LNCaP clone FGC (cell line): ENCODE measurements around the gene ZNF281.

Experiments
- DNase-seq: peaks from one replicate; pipeline ENCODE4 v3.0.0-alpha.2; 2011; ENCODE audit warnings: low read depth
- H3K4me3 ChIP-seq: 2 replicates; pipeline ENCODE4 v1.5.1; 2011; ENCODE audit warnings: mild to moderate bottlenecking, low read depth, low read length, control low read depth
- CTCF ChIP-seq: IDR thresholded peaks from 2 replicates; pipeline ENCODE4 v1.5.1; 2012; ENCODE audit warnings: mild to moderate bottlenecking; ENCODE audit not compliant: control insufficient read depth, insufficient read depth; ENCODE audit errors: extremely low read depth

The ZNF281 gene

GRCh38 chr1:200452850-200453552 lies 43.2 kb upstream of the ZNF281 start:
- DNase-seq = no peak
- H3K4me3 ChIP-seq = no peak overlapping the region
- no peak for TF ChIP-seq CTCF

GRCh38 chr1:200448034-200448762 lies 38.4 kb upstream of the ZNF281 start:
- H3K4me3 ChIP-seq = no peak overlapping the region
- TF ChIP-seq CTCF = no peak
- DNase-seq = no peak

- no peak for DNase-seq
- H3K4me3 ChIP-seq = no peak overlapping the region
- no peak for TF ChIP-seq CTCF
Observed at GRCh38 chr1:200445213-200445612, 35.4 kb upstream of the ZNF281 start.

- no peak overlapping the region for H3K4me3 ChIP-seq
- no peak for DNase-seq
- TF ChIP-seq CTCF = no peak
Observed at GRCh38 chr1:200444478-200444877, 34.6 kb upstream of the ZNF281 start.

- no peak for TF ChIP-seq CTCF
Observed at GRCh38 chr1:200443860-200444259, 34.0 kb upstream of the ZNF281 start.

GRCh38 chr1:200442537-200443156 lies 32.8 kb upstream of the ZNF281 start:
- TF ChIP-seq CTCF = no peak
- no peak for DNase-seq
- H3K4me3 ChIP-seq = no peak overlapping the region

More at GRCh38 chr1:200443860-200444259, 34.0 kb upstream of the ZNF281 start:
- H3K4me3 ChIP-seq = no peak overlapping the region
- no peak for DNase-seq
